ENCODE data around the gene SOCS7. TPM values are rescaled to one million over a fixed set of nuclear protein-coding genes. Genes with fewer than 3 reads are reported as not detected.

SOCS7 gene
- polyA plus RNA-seq, 3 donors = 17.4 to 19.8 (median 19.2) TPM

DNA sequence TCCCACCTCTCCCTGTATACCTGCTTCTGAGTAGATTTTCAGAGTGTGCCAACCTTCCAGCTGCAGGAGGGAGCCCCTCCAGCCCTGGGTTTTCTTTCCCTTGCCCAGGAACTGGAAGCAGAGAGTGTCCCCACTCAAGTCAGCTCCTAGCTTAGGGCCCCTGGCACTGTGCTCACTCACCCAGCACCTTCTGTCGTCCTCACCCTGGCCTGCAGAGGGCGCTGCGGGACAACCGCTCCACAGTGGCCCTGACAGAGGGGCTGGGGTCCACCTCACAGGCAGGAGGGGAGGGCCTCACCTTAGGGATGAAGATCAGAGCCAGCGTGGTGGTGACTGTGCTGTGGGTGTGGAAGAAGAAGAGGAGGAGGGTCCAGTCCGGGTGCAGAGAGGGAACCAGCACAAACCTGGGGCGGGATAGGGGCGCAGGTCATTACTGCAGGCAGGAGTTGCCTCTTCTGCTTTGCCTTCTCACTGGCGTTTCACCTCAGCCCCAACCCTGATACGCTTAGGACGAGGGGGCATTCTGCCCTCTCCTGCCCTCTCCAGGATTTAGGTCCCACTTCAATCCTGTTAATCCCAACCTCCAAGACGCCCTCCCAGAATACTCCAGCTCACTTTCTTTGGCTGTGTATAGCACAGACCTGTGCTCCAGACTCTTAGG, 17.9 kb upstream of the SOCS7 start:
- DNase-seq (ENCODE audit: extremely low read depth in 1 of 11, low read depth in 9 of 11, low spot score in 4 of 11) = no peak

- DNase-seq (ENCODE audit: extremely low read depth in 1 of 11, low read depth in 9 of 11, low spot score in 4 of 11) = no peak
These were observed 16.9 kb upstream of the SOCS7 start for GRCh38 chr17:38334480-38335364.

GRCh38 chr17:38336838-38337237, 14.8 kb upstream of the SOCS7 start:
- no peak for DNase-seq (ENCODE audit: extremely low read depth in 1 of 11, low read depth in 9 of 11, low spot score in 4 of 11)

GRCh38 chr17:38338053-38338452, 13.6 kb upstream of the SOCS7 start:
- no peak for DNase-seq (ENCODE audit: extremely low read depth in 1 of 11, low read depth in 9 of 11, low spot score in 4 of 11)

DNA sequence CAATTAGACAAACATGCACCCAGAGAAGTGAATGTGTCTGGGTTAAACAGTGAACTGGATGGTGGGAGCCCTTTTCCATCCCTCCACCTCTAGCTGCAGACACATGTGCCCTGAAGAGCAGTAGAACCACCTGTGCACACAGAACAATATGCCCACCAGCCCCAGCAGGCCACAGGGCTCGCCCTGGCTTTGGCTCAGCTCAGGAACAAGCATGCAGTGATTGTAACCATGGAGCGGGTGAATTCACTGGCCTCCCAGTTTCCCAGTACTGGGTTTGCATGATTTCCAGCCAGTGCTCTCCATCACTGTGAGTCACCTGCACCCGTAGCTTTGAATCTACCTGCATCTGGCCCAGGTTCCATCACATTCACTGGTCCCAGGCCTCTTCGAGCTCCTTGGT, 13.1 kb upstream of the SOCS7 start:
- no peak for DNase-seq (ENCODE audit: extremely low read depth in 1 of 11, low read depth in 9 of 11, low spot score in 4 of 11)

DNA sequence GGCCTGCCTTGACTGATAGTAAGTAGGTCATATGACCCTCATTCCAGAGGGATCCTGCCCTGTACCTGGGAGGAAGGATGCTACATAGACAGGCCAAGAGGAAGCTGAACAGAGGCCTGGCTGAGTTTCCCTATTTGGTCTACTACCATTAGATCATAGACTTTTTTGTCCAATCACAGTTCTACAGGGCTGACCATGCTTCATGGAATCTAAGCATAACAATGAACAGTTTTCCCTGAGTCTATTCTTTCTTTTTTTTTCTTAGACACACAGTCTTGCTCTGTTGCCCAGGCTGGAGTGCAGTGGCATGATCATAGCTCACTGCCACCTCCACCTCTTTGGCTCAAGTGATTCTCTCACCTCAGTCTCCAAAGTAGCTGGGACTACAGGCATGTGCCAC, 11.8 kb upstream of the SOCS7 start:
- no peak for DNase-seq (ENCODE audit: extremely low read depth in 1 of 11, low read depth in 9 of 11, low spot score in 4 of 11)

DNA sequence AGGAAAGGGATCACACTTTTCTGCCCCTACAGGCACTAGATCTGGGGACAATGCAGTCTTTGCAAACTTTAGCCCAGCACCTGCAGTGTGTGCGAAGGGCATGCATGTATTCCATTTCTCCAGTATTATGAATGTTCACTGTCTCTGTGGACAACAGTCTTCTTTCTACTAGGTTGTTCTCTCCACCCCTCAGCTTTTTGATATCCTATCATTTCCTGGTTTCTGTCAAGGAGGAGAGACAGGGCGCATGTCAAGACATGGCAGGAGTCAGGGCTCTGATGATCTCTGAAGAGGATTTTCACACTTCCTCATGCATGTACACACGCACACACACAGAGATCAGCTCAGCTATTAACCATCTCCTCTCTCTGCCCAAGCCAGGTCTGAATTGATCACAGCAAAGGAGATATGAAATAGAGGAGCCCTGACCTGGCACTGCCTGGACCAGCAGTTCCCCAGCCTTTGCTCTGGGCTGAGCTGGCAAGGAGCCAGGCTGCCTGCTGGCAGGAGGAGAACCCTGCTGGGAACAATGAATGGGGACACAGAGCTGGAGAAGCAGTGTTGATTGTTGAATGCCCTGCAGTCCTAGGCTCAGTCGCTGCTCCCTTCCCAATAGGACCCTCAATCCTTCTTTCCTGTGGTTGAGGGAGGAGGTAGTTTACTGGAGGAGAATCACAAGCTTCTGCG, 10.5 kb upstream of the SOCS7 start:
- DNase-seq (ENCODE audit: extremely low read depth in 1 of 11, low read depth in 9 of 11, low spot score in 4 of 11) = no peak

DNA sequence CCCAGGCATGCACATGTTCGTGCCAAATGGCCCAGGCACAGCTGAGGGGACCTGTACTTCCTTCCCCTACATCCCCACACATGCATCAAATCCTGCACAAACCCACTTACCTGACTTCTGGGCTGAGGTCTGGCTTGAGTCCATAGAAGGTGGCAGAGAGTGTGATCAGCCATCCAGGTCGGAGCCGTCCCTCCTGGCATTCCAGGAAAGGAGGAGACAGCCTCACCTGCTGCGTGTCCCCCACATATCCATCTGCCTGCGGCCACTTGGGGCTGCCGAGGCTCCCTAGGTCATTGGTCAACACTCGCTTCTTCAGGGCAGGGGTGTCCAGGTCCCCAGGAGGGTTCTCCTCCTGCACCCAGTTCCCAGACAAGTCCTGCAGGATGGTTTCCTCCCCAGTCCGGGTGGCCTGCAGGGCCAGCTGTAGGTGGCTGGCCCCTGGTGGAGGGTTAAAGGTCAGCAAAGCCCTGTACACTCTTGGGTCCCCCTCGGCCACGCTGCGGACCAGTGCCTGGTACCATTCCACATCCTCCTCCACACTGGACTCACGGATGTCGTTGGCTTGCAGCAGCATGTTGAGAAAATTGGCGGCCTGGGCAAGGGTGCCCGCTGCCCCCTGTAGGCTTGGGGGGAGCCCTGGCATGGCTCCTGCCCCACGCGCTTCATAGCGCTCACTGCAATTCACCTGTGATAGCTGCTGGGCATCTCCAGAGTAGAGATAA, 8.6 kb upstream of the SOCS7 start:
- no peak for DNase-seq (ENCODE audit: extremely low read depth in 1 of 11, low read depth in 9 of 11, low spot score in 4 of 11)

- DNase-seq (ENCODE audit: extremely low read depth in 1 of 11, low read depth in 9 of 11, low spot score in 4 of 11) = no peak
These were observed 7.8 kb upstream of the SOCS7 start, which contains the start of gene GPR179 for GRCh38 chr17:38343608-38344419. Gene GPR179 (minus strand): TSS chr17:38343956. CDS start chr17:38343789, 167 bp downstream.

- no peak for DNase-seq (ENCODE audit: extremely low read depth in 1 of 11, low read depth in 9 of 11, low spot score in 4 of 11)
These were observed 7.3 kb upstream of the SOCS7 start for GRCh38 chr17:38344420-38344745.

- no peak for DNase-seq (ENCODE audit: extremely low read depth in 1 of 11, low read depth in 9 of 11, low spot score in 4 of 11)
These were observed 5.9 kb upstream of the SOCS7 start for GRCh38 chr17:38345743-38346142.

- peak; percentile 60 to 86 (median 74) for DNase-seq (ENCODE audit: extremely low read depth in 1 of 11, low read depth in 9 of 11, low spot score in 4 of 11)
These were observed 2.4 kb upstream of the SOCS7 start for GRCh38 chr17:38349097-38349730.

GRCh38 chr17:38350035-38350434, 1.6 kb upstream of the SOCS7 start:
- no peak for DNase-seq (ENCODE audit: extremely low read depth in 1 of 11, low read depth in 9 of 11, low spot score in 4 of 11)

GRCh38 chr17:38352245-38353085, 821 bp downstream of the SOCS7 start:
- peak in 2 of 11 donors; percentile 11 to 14 for DNase-seq (ENCODE audit: extremely low read depth in 1 of 11, low read depth in 9 of 11, low spot score in 4 of 11)

DNA sequence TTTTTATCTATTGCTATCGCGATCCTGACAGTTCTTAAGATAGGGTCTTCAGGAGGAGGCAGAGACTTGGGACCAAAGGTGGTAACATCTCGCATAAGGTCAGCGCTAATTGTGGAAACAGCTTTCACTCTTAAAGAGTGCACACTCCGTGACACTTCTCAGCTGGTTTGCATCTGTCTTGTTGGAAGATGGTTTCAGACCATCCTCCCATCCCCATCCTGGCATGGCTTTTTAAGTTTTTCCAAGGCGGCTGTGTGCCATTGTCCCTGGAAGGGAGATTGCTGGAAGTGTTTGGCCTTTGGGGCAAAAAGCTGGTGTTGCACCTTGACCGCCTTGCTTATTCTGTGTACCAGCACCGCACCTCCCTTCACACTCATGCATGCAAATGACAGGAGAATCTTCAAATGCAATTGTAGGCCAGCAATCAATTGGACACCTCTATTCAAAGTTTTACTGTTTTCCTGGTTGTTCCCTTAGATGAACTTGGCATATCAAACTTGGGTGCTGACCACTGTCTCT, 1.5 kb downstream of the SOCS7 start:
- no peak for DNase-seq (ENCODE audit: extremely low read depth in 1 of 11, low read depth in 9 of 11, low spot score in 4 of 11)

DNA sequence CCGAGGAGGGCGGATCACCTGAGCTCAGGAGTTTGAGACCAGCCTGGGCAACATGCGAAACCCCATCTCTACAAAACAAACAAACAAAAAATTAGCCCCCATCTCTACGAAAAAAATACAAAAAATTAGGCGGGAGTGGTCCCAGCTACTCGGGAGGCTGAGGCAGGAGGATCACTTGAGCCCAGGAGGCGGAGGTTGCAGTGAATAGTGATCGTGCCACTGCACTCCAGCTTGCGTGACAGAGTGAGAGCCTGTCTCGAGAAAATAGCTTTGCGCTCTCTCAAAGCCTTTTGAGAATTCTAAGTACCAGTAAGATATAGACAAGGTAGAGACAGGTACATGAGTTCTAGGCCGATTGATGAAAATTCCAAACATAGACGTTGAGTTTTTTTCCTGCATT, 2.0 kb downstream of the SOCS7 start:
- no peak for DNase-seq (ENCODE audit: extremely low read depth in 1 of 11, low read depth in 9 of 11, low spot score in 4 of 11)

GRCh38 chr17:38354466-38354865, 2.8 kb downstream of the SOCS7 start:
- no peak for DNase-seq (ENCODE audit: extremely low read depth in 1 of 11, low read depth in 9 of 11, low spot score in 4 of 11)

All from renal cortex interstitium (tissue), 11 donors.